NOMO-1 treated with DMSO at 0.1 percent for 48 hours (cell line): Measurements from ENCODE around the gene HSBP1.

Experiments used
- DNase-seq: peaks from one replicate; lab custom pipeline; 2025; ENCODE audit not compliant: unreplicated experiment; lab: John Stamatoyannopoulos, UW

The HSBP1 gene

DNA sequence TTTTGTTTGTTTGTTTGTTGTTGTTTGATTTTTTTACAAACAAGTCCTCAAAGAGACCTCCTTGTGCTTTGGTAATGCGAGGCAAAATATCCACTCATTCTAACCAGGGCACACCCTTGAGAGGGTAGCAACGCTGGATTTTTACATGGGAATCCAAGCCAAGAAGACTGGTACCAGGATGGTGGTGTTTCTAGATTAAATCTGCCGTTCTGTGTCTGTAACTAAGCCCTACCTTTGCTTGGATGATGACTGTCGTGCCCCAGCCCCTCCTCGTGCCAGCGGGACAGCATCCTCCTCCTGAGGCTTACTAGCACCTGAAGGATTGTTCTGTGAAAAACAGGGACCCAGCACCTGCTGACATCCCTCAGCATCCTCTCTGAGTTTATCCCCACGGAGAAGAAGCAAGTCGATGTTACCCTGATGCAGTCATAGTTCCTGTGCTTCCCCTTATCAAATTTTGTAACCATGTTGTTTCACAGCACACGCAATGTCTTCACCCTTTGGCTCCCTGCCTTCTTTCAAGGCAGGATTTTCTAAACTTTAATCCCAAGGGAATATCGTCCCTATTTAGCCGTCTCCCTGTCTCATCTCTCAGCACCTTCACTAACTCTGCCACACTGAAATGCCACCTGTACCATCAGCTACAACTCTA lies 5.1 kb upstream of the HSBP1 start:
- no peak for DNase-seq

DNA sequence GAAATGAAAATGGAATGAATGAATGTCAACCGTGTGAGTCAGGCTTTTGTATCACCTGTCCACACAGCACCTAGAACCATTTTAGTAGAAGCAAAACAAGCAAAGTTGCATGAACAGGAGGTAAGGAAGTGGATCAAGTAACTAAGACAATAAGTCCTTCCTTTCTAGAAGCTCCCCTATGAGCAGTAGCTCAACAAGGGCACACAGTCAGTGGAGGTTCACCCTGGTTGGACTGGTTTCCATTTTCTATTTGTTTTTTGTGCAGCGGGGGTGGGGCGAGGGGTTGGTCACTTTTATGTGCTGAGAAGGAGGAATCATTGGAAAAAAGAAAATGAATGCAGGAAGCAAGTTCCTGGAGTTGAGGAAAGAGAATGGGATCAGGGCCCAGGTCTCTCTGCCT lies 4.0 kb upstream of the HSBP1 start:
- no peak for DNase-seq

GRCh38 chr16:83804366-83804765 lies 3.4 kb upstream of the HSBP1 start:
- DNase-seq = no peak

DNA sequence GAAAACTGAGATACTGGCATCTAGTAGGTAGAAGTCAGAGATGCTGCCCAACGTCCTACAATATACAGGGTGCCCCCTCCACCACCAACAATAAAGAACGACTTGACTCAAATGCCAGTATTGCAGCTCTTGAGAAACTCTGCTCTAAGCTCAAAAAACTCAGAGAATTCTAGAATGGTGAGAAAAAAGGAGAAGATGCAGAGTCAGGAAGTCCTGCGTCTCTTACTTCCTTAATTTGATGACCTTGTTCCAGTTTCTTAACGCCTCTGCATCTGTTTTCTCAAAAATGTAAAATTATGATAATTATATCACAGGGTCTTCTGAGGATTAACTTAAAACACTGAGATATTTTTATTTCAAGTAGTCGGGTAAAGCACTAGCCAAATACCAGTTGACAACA lies 1.7 kb upstream of the HSBP1 start:
- peak; percentile 86 for DNase-seq

GRCh38 chr16:83806731-83807130 lies 1.0 kb upstream of the HSBP1 start:
- DNase-seq = peak; percentile 10

GRCh38 chr16:83807327-83807709 lies 460 bp upstream of the HSBP1 start:
- DNase-seq = no peak

GRCh38 chr16:83808573-83809014 lies 816 bp downstream of the HSBP1 start:
- DNase-seq = no peak

DNA sequence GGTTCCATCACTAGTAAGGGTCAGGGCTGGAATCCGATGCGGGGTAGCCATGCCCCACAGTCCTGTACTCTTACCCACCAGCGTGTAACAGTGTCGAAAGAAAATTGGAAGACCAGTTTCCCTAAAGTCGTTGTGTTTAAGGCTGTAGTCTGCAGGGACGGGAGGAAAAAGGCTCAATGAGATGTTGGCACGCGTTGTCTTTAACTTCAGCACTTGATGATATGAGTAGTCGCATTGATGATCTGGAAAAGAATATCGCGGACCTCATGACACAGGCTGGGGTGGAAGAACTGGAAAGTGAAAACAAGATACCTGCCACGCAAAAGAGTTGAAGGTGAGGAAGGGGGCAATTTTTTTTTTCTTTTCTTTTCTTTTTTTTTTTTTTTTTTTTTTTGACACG lies 1.3 kb downstream of the HSBP1 start:
- DNase-seq = no peak

DNA sequence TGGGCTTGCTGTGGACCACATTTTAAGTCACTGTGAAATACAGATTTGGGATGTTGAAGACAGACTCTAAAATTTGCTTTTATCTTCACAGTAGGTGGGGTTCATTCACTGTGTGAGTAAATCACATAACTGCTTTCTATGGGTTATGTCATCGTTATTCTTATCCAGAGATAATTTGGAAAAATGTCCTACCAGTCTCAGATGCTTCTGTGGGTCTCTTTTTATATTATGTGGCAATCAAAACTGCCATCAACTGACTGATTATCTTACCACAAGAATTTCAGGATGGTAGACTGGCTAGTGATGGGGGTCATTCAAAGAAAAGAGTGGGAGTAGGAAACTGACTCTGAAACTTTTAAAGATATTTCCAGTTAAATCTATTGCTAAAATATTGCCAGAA lies 3.1 kb downstream of the HSBP1 start:
- DNase-seq = no peak

GRCh38 chr16:83813823-83814658 lies 6.3 kb downstream of the HSBP1 start:
- peak; percentile 21 for DNase-seq

DNA sequence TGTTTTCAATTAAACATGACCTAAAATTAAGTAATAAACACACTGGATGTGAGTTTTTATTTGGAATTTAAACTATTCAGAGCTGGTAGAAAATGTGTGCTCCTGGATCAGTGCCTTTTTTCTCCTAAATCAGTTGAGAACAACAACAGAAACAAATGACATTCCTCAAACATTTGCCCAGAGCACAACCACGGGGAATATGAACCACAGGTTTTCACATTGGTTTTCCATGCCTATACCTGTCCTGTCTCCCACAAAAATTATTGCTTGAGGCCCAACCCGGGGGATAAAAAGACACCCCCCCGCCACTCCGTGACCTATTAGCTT lies 6.8 kb downstream of the HSBP1 start:
- DNase-seq = no peak

DNA sequence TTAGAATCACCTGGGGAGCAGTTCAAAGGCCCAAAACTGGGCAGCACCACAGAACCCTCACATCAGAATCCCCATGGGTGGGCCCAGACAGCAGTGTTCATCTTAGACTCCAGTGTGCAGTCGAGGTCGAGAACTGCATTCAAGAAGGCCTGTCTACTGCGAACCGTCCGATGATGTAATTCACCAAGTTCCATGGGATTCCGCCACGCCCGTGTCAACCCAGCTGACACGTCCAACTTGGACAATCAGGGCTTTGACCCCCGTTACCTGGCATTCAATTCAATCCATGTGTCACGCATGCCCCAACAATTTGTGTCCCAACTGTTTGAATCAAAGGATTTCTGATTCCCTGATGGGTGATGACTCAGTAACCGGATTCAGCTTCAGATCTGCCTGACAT lies 9.2 kb downstream of the HSBP1 start:
- no peak for DNase-seq

DNA sequence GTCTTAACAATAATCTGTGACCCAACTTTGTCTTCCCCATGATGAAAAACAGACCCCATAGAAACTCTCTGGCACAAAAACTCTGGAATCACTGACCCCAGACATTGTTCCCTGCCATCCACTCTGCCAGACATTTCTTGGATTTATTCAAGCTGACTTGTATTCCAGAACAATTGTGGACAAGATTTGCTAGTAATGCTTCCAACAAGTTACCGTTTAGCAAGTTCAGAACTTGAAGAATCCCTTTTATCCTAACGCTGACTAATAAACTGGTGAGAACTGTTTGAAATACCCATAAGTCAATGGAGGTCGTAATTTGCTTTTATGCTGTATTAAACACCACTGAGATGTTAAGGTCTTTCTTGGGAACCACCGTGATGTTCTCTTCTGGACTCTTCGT lies 10.5 kb downstream of the HSBP1 start:
- DNase-seq = no peak

DNA sequence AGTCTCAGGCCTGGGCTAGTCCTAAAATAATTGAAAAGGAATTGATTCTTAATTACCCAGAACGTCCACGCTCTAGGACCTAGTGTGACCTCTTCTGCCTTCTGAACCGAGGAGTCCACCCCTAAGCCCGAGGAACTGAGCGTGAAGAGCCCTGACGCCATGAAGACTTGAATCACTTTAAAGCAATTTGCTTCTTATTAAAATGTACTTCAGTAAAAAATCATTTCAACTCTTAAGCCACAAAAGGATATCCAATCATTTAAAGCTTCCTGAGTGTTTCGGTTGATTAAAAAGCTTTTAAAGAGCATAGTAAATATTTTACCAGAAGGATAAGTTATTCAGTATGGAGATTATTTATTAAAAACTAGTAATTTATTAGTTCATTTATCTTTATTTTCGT lies 11.6 kb downstream of the HSBP1 start:
- no peak for DNase-seq

GRCh38 chr16:83826146-83826913 lies 18.6 kb downstream of the HSBP1 start:
- DNase-seq = peak; percentile 57

DNA sequence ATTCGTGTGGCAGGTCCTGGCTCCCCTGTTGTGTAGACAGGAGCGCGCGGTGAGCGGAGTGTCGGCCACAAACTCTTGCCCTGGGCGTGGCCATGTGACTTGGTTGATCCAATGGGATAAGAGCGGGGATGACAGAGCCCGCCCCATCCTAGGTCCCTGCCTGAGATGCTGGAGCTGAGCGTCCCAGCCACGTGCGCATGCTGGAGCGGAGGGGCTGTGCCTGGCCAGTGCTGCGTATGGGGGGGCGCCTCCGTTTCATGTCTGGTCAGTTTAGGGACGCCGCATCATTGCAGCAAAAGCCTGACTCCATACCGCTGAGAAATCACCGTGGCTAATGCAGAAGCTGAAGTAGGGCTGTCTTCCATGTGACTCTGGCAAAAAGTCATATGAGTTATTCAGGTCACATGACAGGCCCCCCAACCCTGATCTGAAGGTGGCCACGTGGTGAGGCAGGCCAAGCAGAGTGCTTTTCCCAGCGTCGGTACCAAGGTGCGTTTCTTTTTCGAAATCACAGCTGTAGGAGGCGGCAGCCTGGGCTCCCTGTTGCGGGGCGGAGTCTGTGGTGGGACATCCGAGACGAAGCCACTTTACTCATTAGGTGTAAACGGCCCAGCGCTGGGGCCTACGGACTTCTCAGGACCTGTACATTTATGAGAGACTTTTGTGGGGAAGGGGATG lies 22.5 kb downstream of the HSBP1 start:
- DNase-seq = no peak

DNA sequence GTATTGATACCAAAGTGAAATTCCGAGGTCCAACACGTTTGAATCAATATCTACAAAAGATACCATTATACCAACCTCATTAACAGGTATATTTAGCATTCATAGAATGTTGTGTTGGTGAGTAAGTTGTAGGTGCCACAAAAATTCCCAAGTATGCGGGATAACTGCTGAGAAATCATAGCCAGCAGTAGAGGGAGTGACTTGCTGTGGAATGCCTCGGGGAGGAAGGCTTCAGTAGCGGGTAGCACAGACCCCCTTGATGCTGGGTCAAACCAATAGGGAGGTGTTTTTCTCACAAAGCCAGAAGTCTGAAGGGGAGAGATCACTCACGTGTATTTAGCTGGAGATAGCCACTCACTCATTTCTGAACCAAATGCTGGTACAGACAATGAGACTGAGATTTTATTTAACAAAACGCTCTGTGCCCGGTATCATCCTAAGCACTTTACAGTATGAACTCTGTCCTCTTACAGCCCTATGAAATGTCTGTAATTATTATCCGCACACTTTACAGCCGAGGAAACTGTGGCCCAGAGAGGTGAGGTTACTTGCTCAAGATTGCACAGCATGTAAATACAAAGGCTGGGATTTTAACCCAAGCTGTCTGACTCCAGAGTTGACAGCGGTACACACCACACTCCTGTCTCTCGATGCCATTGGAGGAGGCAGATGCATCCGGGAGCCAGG lies 23.1 kb downstream of the HSBP1 start:
- DNase-seq = no peak

DNA sequence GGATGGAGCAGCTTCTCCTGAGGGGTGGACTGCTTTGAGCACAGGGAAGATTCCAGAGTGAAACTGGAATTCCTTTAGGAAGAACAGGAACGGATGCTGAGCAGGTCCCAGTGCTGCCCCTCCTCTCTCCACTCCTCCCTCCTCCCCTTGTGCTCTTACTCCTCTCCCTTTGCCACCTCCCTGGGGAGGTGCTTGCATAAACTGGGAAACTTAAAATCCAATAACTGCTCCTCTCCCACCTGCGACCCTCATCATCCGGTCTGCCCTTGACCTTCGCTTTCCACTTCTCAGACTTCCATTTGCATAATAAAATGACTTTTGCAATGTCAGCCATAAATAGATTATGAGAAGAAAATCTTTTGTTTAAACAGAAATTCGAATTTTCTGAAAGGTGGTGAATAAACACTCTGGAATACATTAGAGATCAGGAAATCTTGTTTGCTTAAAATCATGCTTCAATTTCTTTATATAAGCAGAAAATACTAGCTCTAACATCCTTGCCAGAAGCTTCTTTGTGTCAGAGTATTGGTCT lies 23.7 kb downstream of the HSBP1 start:
- no peak for DNase-seq

DNA sequence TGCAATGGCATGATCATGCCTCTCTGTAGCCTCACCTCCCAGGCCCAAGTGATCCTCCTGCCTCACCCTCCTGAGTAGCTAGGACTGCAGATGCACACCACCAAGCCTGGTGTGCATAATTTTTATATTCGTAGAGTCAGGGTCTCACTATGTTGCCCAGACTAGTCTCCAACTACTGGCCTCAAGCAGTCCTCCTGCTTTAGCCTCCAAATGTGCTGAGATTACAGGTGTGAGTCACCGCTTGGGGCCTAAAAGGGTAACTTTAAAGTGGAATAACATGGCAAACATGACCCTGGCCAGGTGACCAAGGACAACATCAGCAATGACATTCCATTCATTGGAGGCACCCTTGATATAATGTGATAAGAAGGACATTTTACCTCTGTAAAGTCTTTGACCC lies 26.1 kb downstream of the HSBP1 start:
- DNase-seq = no peak
